Astrocyte (in vitro differentiated cells and primary cell): ENCODE data around the gene COA4. TPM values are rescaled to one million over a fixed set of nuclear protein-coding genes. Genes with fewer than 3 reads are reported as not detected.

Source experiments
- DNase-seq: peaks from one replicate; pipeline ENCODE4 v3.0.0-alpha.2; 2010; ENCODE audit warnings: low read depth
- FAIRE-seq: peaks from 2 replicates; lab custom pipeline; 2011; peaks lifted over from hg19 to GRCh38; lab: Jason Lieb, UNC
- H2AFZ ChIP-seq: 2 replicates; pipeline ENCODE4 v1.6.0; 2012; ENCODE audit warnings: low read depth, low read length, inconsistent platforms
- H3K27ac ChIP-seq: 2 replicates; pipeline ENCODE4 v1.5.1; 2011; ENCODE audit warnings: low read depth, low read length, inconsistent platforms
- H3K27me3 ChIP-seq: 2 replicates; pipeline ENCODE4 v1.6.0; 2011; ENCODE audit warnings: low read length, inconsistent platforms; ENCODE audit not compliant: insufficient read depth
- H3K36me3 ChIP-seq: 2 replicates; pipeline ENCODE4 v1.5.1; 2011; ENCODE audit warnings: low read length, inconsistent platforms; ENCODE audit not compliant: insufficient read depth
- H3K4me1 ChIP-seq: 2 replicates; pipeline ENCODE4 v1.5.1; 2011; ENCODE audit warnings: low read length, inconsistent platforms; ENCODE audit not compliant: insufficient read depth
- H3K4me2 ChIP-seq: 2 replicates; pipeline ENCODE4 v1.6.0; 2012; ENCODE audit warnings: low read length, inconsistent platforms
- H3K4me3 ChIP-seq: 2 replicates; pipeline ENCODE4 v1.5.1; 2011; ENCODE audit warnings: low read depth, mild to moderate bottlenecking, low read length, inconsistent platforms; ENCODE audit not compliant: insufficient read depth
- H3K79me2 ChIP-seq: 2 replicates; pipeline ENCODE4 v1.6.0; 2012; ENCODE audit warnings: mild to moderate bottlenecking, low read length, inconsistent platforms; ENCODE audit not compliant: insufficient read depth
- H3K9ac ChIP-seq: 2 replicates; pipeline ENCODE4 v1.6.0; 2012; ENCODE audit warnings: mild to moderate bottlenecking, low read length, inconsistent platforms
- H3K9me3 ChIP-seq: 2 replicates; pipeline ENCODE4 v1.5.1; 2012; ENCODE audit warnings: low read depth, mild to moderate bottlenecking, low read length, inconsistent platforms; ENCODE audit not compliant: insufficient read depth
- H4K20me1 ChIP-seq: 2 replicates; pipeline ENCODE4 v1.6.0; 2012; ENCODE audit warnings: low read length, inconsistent platforms; ENCODE audit not compliant: insufficient read depth
- H3K27ac Mint-ChIP-seq: one replicate; pipeline ENCODE4 v1.8.0; 2021; ENCODE audit warnings: mild to moderate bottlenecking, mixed read lengths; ENCODE audit not compliant: unreplicated experiment
- H3K27me3 Mint-ChIP-seq: one replicate; pipeline ENCODE4 v1.8.0; 2021; ENCODE audit warnings: low read depth, mixed read lengths; ENCODE audit not compliant: unreplicated experiment
- H3K36me3 Mint-ChIP-seq: one replicate; pipeline ENCODE4 v1.8.0; 2021; ENCODE audit warnings: low read depth, mixed read lengths; ENCODE audit not compliant: unreplicated experiment
- H3K4me1 Mint-ChIP-seq: one replicate; pipeline ENCODE4 v1.8.0; 2021; ENCODE audit warnings: low read depth, mixed read lengths; ENCODE audit not compliant: unreplicated experiment
- H3K4me3 Mint-ChIP-seq: one replicate; pipeline ENCODE4 v1.8.0; 2021; ENCODE audit warnings: mild to moderate bottlenecking, moderate library complexity, mixed read lengths; ENCODE audit not compliant: unreplicated experiment
- H3K9me3 Mint-ChIP-seq: one replicate; pipeline ENCODE4 v1.8.0; 2021; ENCODE audit warnings: mild to moderate bottlenecking, mixed read lengths; ENCODE audit not compliant: unreplicated experiment
- CTCF ChIP-seq: IDR thresholded peaks from 2 replicates; pipeline ENCODE4 v1.5.1; 2011; ENCODE audit warnings: low read depth, mild to moderate bottlenecking, inconsistent platforms, low read length, moderate library complexity; ENCODE audit not compliant: insufficient read depth
- EZH2 ChIP-seq: IDR thresholded peaks from 2 replicates; pipeline ENCODE4 v1.6.1; 2012; ENCODE audit warnings: mild to moderate bottlenecking, low read length, inconsistent platforms; ENCODE audit not compliant: insufficient read depth
- total RNA-seq: library from RNA; stranded (reverse); gene quantifications from 2 replicates; pipeline ENCODE4 v1.2.1, GENCODE V29; 2021

Gene COA4
- total RNA-seq, 1 donor from 2014 or later = 59.0 TPM

- TF ChIP-seq EZH2 (no peak), CTCF (no peak)
- H3K27me3 ChIP-seq = no peaks in the 10 kb centered on the region
- H3K4me3 ChIP-seq = no peak overlapping the region
- no peak for FAIRE-seq
- H2AFZ ChIP-seq = no peak overlapping the region
- no peak overlapping the region for H3K9ac ChIP-seq
- H3K36me3 Mint-ChIP-seq = peaks cover 11% of the 10 kb centered on the region
- no peaks in the 10 kb centered on the region for H3K4me1 ChIP-seq
- no peak overlapping the region for H3K27ac Mint-ChIP-seq
- H3K4me1 Mint-ChIP-seq = no peaks in the 10 kb centered on the region
- no peak for DNase-seq
- no peaks in the 10 kb centered on the region for H3K9me3 Mint-ChIP-seq
- H3K27ac ChIP-seq = no peak overlapping the region
- H3K27me3 Mint-ChIP-seq = no peaks in the 10 kb centered on the region
- H3K4me3 Mint-ChIP-seq = no peak overlapping the region
- peaks cover 9% of the 10 kb centered on the region for H3K36me3 ChIP-seq
- no peaks in the 10 kb centered on the region for H3K79me2 ChIP-seq
- no peaks in the 10 kb centered on the region for H4K20me1 ChIP-seq
- no peaks in the 10 kb centered on the region for H3K9me3 ChIP-seq
- no peak overlapping the region for H3K4me2 ChIP-seq
These were observed 35.4 kb upstream of the COA4 start for GRCh38 chr11:73912026-73912425.

GRCh38 chr11:73907191-73907590 is 30.5 kb upstream of the COA4 start:
- no peak overlapping the region for H3K27ac Mint-ChIP-seq
- H3K9me3 ChIP-seq = no peaks in the 10 kb centered on the region
- FAIRE-seq (no peak), DNase-seq (peak; percentile 31)
- no peaks in the 10 kb centered on the region for H3K4me1 Mint-ChIP-seq
- no peaks in the 10 kb centered on the region for H3K4me1 ChIP-seq
- no peaks in the 10 kb centered on the region for H3K27me3 Mint-ChIP-seq
- H3K4me3 ChIP-seq = no peak overlapping the region
- H3K4me2 ChIP-seq = no peak overlapping the region
- H3K36me3 Mint-ChIP-seq = peaks cover 10% of the 10 kb centered on the region
- no peak overlapping the region for H2AFZ ChIP-seq
- no peaks in the 10 kb centered on the region for H3K27me3 ChIP-seq
- H4K20me1 ChIP-seq = no peaks in the 10 kb centered on the region
- no peaks in the 10 kb centered on the region for H3K9me3 Mint-ChIP-seq
- no peaks in the 10 kb centered on the region for H3K79me2 ChIP-seq
- H3K36me3 ChIP-seq = peaks cover 6% of the 10 kb centered on the region
- peak; percentile 13 for TF ChIP-seq CTCF
- no peak for TF ChIP-seq EZH2
- no peak overlapping the region for H3K4me3 Mint-ChIP-seq
- H3K27ac ChIP-seq = no peak overlapping the region
- no peak overlapping the region for H3K9ac ChIP-seq

GRCh38 chr11:73902303-73902702 is 25.7 kb upstream of the COA4 start:
- no peaks in the 10 kb centered on the region for H3K4me1 Mint-ChIP-seq

More at GRCh38 chr11:73902303-73902702, 25.7 kb upstream of the COA4 start:
- no peak overlapping the region for H3K9ac ChIP-seq
- Mint-ChIP-seq H3K4me3 (no peak overlapping the region), H3K9me3 (no peaks in the 10 kb centered on the region), H3K27ac (peak overlapping the region; percentile 69), H3K27me3 (no peaks in the 10 kb centered on the region), H3K36me3 (peaks cover 10% of the 10 kb centered on the region)
- no peak overlapping the region for H3K4me2 ChIP-seq
- no peaks in the 10 kb centered on the region for H4K20me1 ChIP-seq
- H3K36me3 ChIP-seq = peaks cover 5% of the 10 kb centered on the region
- DNase-seq (no peak), FAIRE-seq (no peak)
- no peaks in the 10 kb centered on the region for H3K79me2 ChIP-seq
- TF ChIP-seq CTCF (no peak), EZH2 (no peak)
- H3K27ac ChIP-seq = no peak overlapping the region
- H2AFZ ChIP-seq = no peak overlapping the region
- H3K4me1 ChIP-seq = no peaks in the 10 kb centered on the region
- no peaks in the 10 kb centered on the region for H3K9me3 ChIP-seq
- no peak overlapping the region for H3K4me3 ChIP-seq
- H3K27me3 ChIP-seq = no peaks in the 10 kb centered on the region
